Mesenchymal stem cell (in vitro differentiated cells and primary cell): Measurements from ENCODE around the gene COX6B2.

Experiments
- DNase-seq: peaks from one replicate; pipeline ENCODE4 v3.0.0-alpha.2; 2013
- H2AFZ ChIP-seq: one replicate; pipeline ENCODE4 v1.6.1; 2013; ENCODE audit warnings: low read depth, mild to moderate bottlenecking, control low read depth, inconsistent platforms, low read length, moderate library complexity
- H2AK5ac ChIP-seq: 2 replicates; pipeline ENCODE4 v1.6.1; 2013; ENCODE audit warnings: low read length, moderate library complexity, mild to moderate bottlenecking, inconsistent platforms; ENCODE audit not compliant: severe bottlenecking
- H2BK120ac ChIP-seq: one replicate; pipeline ENCODE4 v1.6.1; 2013; ENCODE audit warnings: low read depth, mild to moderate bottlenecking, inconsistent platforms, low read length, moderate library complexity
- H2BK12ac ChIP-seq, 2 experiments: one replicate each; pipeline ENCODE4 v1.6.1; 2013; ENCODE audit warnings: inconsistent platforms in 2 of 2, low read length in 2 of 2, mild to moderate bottlenecking in 2 of 2, moderate library complexity in 2 of 2, control low read depth in 1 of 2
- H2BK15ac ChIP-seq: one replicate; pipeline ENCODE4 v1.6.1; 2013; ENCODE audit warnings: mild to moderate bottlenecking, low read depth, inconsistent platforms; ENCODE audit not compliant: poor library complexity, severe bottlenecking
- H2BK5ac ChIP-seq: 2 replicates; pipeline ENCODE4 v1.6.1; 2013; ENCODE audit warnings: low read depth, mild to moderate bottlenecking, low read length, control low read depth, inconsistent platforms; ENCODE audit not compliant: poor library complexity, severe bottlenecking
- H3K14ac ChIP-seq, 2 experiments: one replicate each; pipeline ENCODE4 v1.6.1; 2013; ENCODE audit warnings: inconsistent platforms in 2 of 2, low read length in 2 of 2, control low read depth in 1 of 2, mild to moderate bottlenecking in 1 of 2, moderate library complexity in 1 of 2
- H3K18ac ChIP-seq, 2 experiments: one replicate each; pipeline ENCODE4 v1.6.1; 2013; ENCODE audit warnings: inconsistent platforms in 2 of 2, low read length in 2 of 2, control low read depth in 1 of 2, low read depth in 1 of 2, mild to moderate bottlenecking in 1 of 2
- H3K23ac ChIP-seq, 2 experiments: one replicate each; pipeline ENCODE4 v1.6.1; 2013; ENCODE audit warnings: inconsistent platforms in 2 of 2, low read length in 2 of 2, mild to moderate bottlenecking in 2 of 2, moderate library complexity in 2 of 2, control low read depth in 1 of 2
- H3K27ac ChIP-seq: 2 replicates; pipeline ENCODE4 v1.5.1; 2013; ENCODE audit warnings: mild to moderate bottlenecking, moderate library complexity, low read length, control low read depth, inconsistent platforms; ENCODE audit not compliant: poor library complexity, severe bottlenecking
- H3K27me3 ChIP-seq, 2 experiments: 2 replicates each; pipeline versions ENCODE4 v1.6.1 to v1.7.0; 2013; ENCODE audit warnings: low read length in 2 of 2, mild to moderate bottlenecking in 2 of 2, moderate library complexity in 2 of 2, control low read depth in 1 of 2, inconsistent platforms in 1 of 2; ENCODE audit not compliant: control insufficient read depth in 1 of 2, insufficient read depth in 1 of 2
- H3K36me3 ChIP-seq, 2 experiments: 2 replicates each; pipeline versions ENCODE4 v1.6.1 to v1.7.0; 2013; ENCODE audit warnings: low read length in 2 of 2, control low read depth in 1 of 2, inconsistent platforms in 1 of 2, low read depth in 1 of 2, mild to moderate bottlenecking in 1 of 2; ENCODE audit not compliant: insufficient read depth in 2 of 2, control insufficient read depth in 1 of 2
- H3K4ac ChIP-seq, 2 experiments: one replicate each; pipeline ENCODE4 v1.6.1; 2013; ENCODE audit warnings: inconsistent platforms in 2 of 2, low read length in 2 of 2, mild to moderate bottlenecking in 2 of 2, moderate library complexity in 2 of 2, control low read depth in 1 of 2, low read depth in 1 of 2
- H3K4me1 ChIP-seq: 2 replicates; pipeline ENCODE4 v1.6.1; 2013; ENCODE audit warnings: low read depth, low read length, control low read depth; ENCODE audit not compliant: control insufficient read depth, insufficient read depth
- H3K4me2 ChIP-seq: 2 replicates; pipeline ENCODE4 v1.6.1; 2013; ENCODE audit warnings: low read length, mild to moderate bottlenecking, inconsistent platforms; ENCODE audit not compliant: poor library complexity, severe bottlenecking
- H3K4me3 ChIP-seq, 2 experiments: 2 replicates each; pipeline versions ENCODE4 v1.5.1 to v1.7.0; 2013; ENCODE audit warnings: low read length in 2 of 2, mild to moderate bottlenecking in 2 of 2, control low read depth in 1 of 2, low read depth in 1 of 2; ENCODE audit not compliant: insufficient read depth in 1 of 2
- H3K79me1 ChIP-seq: replicated peaks from 2 replicates; pipeline ENCODE4 v1.6.1; 2013; ENCODE audit warnings: mild to moderate bottlenecking, control low read depth, low read length, inconsistent platforms; ENCODE audit not compliant: poor library complexity, severe bottlenecking
- H3K9ac ChIP-seq: 2 replicates; pipeline ENCODE4 v1.7.0; 2013; ENCODE audit warnings: mild to moderate bottlenecking, low read length, moderate library complexity
- H3K9me3 ChIP-seq: 2 replicates; pipeline ENCODE4 v1.7.0; 2013; ENCODE audit warnings: mild to moderate bottlenecking, low read length; ENCODE audit not compliant: control insufficient read depth
- H4K8ac ChIP-seq: one replicate; pipeline ENCODE4 v1.6.1; 2013; ENCODE audit warnings: inconsistent platforms, mild to moderate bottlenecking, low read length, moderate library complexity
- H4K91ac ChIP-seq: one replicate; pipeline ENCODE4 v1.6.1; 2013; ENCODE audit warnings: mild to moderate bottlenecking, low read length, inconsistent platforms
- WGBS: methylation state at CpG from one replicate; pipeline ENCODE4 v1.1.7; 2013; ENCODE audit warnings: mixed read lengths; 5-methylcytosine and 5-hydroxymethylcytosine counted together

COX6B2 gene

DNA sequence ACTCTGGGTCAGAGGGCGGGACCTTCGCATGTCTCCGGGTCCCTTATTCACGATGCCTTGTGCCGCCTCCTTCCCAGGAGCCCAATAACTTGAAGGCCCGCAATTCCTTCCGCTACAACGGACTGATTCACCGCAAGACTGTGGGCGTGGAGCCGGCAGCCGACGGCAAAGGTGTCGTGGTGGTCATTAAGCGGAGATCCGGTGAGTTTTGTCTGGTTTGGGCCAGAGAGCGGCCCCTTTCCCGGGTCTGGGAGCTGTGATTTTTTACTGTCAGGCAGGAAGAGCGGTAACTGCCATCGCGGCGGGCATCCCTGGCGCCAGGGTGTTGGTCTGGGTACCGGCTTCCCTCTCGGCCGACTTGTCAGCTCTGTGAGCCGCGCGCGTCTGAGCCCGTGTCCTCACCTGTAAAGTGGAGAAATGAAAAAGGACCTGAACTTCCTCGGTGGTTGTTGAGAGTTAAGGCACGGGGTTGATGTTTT lies 32.0 kb upstream of the COX6B2 start:
- Histone ChIP-seq H2BK15ac (no peak overlapping the region), H3K23ac (peak overlapping the region in 1 of 2 experiments; percentile 0), H3K4me3 (peak overlapping the region; percentile 70 to 98), H3K36me3 (peaks cover 44 to 48% of the 10 kb centered on the region in 2 experiments), H2AFZ (no peak overlapping the region), H4K91ac (no peak overlapping the region), H3K9ac (peak overlapping the region; percentile 98), H3K4me2 (peak overlapping the region; percentile 49), H3K9me3 (no peaks in the 10 kb centered on the region), H3K4ac (peak overlapping the region in 1 of 2 experiments; percentile 8), H3K27ac (peak overlapping the region; percentile 54), H3K14ac (peak overlapping the region in 1 of 2 experiments; percentile 56), H3K27me3 (no peaks in the 10 kb centered on the region), H2BK120ac (no peak overlapping the region), H2AK5ac (no peak overlapping the region), H3K4me1 (peaks cover 58% of the 10 kb centered on the region), H3K18ac (peak overlapping the region; percentile 30 to 63), H2BK12ac (no peak overlapping the region), H4K8ac (no peak overlapping the region), H2BK5ac (no peak overlapping the region), H3K79me1 (peaks cover 11% of the 10 kb centered on the region)
- WGBS = 5% methylated on average over 33 of the region's 33 CpGs
- DNase-seq = no peak

DNA sequence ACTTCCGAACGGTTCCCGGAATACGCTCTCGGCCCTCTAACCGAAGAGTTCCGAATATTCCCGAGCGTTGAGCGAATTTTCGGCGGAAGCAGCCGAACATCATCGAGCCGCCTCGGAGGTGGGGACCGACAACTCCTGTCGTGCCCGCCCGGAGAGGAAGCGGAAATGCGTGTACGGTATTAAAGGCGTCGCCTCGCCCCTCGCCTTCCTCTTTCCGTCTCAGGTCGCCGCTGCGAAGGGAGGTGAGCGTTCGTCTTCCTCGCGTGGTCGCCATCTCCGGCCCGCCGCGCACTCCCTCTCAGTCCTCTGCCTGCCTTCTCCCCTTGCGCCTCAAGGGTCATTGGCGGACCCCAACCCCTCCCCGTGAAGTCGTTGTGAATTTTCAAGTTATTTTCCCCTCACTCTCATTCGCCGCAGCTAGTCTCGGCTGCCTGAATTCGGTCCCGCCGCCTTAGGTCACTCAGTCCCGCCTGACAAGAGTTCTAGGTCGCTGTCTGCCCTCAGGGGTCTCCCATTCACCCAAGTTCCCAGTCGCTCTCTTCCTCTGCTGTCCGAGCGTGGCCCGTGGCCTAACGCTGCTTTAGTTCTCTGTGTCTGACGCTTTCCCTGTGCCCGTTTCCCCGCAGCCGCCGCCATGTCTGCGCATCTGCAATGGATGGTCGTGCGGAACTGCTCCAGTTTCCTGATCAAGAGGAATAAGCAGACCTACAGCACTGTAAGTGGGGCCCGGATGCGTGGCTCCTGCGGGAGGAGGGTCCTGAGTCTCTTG lies 31.4 kb upstream of the COX6B2 start, which contains the start of gene RPL28:
Gene RPL28, plus strand, starts transcription at position 209 of the 769 bp plus-strand sequence. Its CDS starts 426 bp downstream, at position 635.
- under 1% methylated on average over 68 of the region's 68 CpGs for WGBS
- DNase-seq = peak; percentile 99
- Histone ChIP-seq H2BK120ac (peak within 1 kb of the TSS; percentile 21), H2BK12ac (no peak within 1 kb of the TSS), H3K9ac (peak within 1 kb of the TSS; percentile 98), H2BK5ac (no peak within 1 kb of the TSS), H3K9me3 (no peaks in the 10 kb centered on the region), H3K36me3 (peaks cover 40 to 42% of the 10 kb centered on the region in 2 experiments), H3K4ac (peak within 1 kb of the TSS; percentile 52 to 89), H3K18ac (peak within 1 kb of the TSS; percentile 67 to 71), H3K27ac (peak within 1 kb of the TSS; percentile 97), H3K4me3 (peak within 1 kb of the TSS; percentile 70 to 98), H4K91ac (peak within 1 kb of the TSS; percentile 45), H3K79me1 (peaks cover 8% of the 10 kb centered on the region), H2AFZ (no peak within 1 kb of the TSS), H3K4me1 (peaks cover 53% of the 10 kb centered on the region), H4K8ac (peak within 1 kb of the TSS; percentile 95), H3K14ac (peak within 1 kb of the TSS in 1 of 2 experiments; percentile 56), H2AK5ac (no peak within 1 kb of the TSS), H3K4me2 (peak within 1 kb of the TSS; percentile 67), H3K23ac (peak within 1 kb of the TSS in 1 of 2 experiments; percentile 23), H3K27me3 (no peaks in the 10 kb centered on the region), H2BK15ac (no peak within 1 kb of the TSS)

DNA sequence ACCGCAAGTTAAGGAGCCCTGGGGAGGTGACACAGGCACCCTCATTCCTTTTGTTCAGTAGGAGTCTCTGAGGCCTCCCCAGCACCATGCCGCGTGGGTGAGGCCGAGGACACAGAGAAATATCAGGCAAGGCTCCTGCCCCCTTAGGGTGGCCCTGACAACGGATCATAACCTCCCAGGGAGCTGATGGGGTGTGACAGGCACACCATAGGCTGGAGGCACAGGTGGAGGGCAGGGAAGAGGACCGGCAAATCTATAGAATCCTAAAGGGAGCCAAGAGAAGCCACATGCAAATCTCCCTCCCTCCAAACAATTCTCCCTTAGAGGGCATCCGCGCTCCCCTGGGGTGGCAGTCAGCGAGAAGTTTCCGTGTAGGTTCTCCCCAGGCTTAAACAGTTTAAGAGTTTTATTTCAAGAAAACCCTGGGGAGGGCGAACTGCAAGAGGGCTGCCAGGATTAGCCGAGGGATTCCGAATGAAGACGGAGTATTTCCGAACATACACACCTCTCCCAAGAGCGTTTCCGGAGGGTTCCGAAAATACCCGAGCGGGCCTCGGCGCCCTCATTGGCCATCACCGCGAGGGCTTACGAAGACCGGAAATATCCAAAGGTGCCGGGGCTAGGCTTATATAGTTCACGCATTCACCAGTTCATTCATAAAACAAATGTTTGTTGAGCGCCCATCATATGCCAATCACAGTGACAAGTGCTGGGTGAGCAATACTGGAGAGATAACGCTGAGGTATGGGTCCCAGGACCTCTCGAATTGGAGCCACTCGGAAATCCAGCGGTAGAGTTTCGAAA lies 30.6 kb upstream of the COX6B2 start:
- peak overlapping the region; percentile 98 for H3K9ac ChIP-seq

More for the DNA sequence above, 30.6 kb upstream of the COX6B2 start:
- Histone ChIP-seq H3K23ac (peak overlapping the region in 1 of 2 experiments; percentile 23), H3K14ac (peak overlapping the region in 1 of 2 experiments; percentile 44), H3K4me3 (peak overlapping the region; percentile 37 to 98), H3K4me1 (peaks cover 47% of the 10 kb centered on the region), H3K36me3 (peaks cover 34% of the 10 kb centered on the region in 2 experiments), H3K18ac (peak overlapping the region; percentile 71 to 74), H3K4me2 (peak overlapping the region; percentile 67), H2AK5ac (peak overlapping the region; percentile 43), H2BK12ac (no peak overlapping the region), H3K79me1 (peaks cover 8% of the 10 kb centered on the region), H3K9me3 (no peaks in the 10 kb centered on the region), H4K91ac (peak overlapping the region; percentile 5), H3K27me3 (no peaks in the 10 kb centered on the region), H4K8ac (peak overlapping the region; percentile 95), H2BK5ac (no peak overlapping the region), H2BK120ac (no peak overlapping the region), H2AFZ (no peak overlapping the region), H3K4ac (peak overlapping the region; percentile 27 to 89), H3K27ac (peak overlapping the region; percentile 97), H2BK15ac (no peak overlapping the region)
- 7% methylated on average over 32 of the region's 34 CpGs for WGBS
- DNase-seq = peak; percentile 97
